ENCODE measurements around the gene PROB1. TPM values are rescaled to one million over a fixed set of nuclear protein-coding genes. Genes with fewer than 3 reads are reported as not detected.

PROB1 gene
- total RNA-seq, 4 donors from 2014 or later = 0.18 to 0.94 (median 0.84) TPM

DNA sequence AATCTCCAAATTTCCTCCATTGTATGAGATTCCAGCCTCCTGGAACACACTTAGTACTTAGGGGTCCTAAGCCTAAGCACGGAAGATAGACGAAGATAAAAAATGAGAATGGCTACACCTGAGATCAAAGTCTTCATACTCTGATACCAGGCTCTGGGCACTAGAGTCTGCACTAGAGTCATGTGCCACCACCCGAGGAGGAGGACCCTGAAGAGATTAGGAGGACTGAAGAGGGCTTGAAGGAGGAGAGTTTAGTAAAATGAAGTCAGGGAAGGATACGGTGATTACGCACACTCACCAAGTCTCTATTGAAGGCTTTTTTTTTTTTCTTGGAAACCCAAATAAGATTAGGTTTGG, 9.6 kb upstream of the PROB1 start:
- H3K9me3 ChIP-seq = no peaks in the 10 kb centered on the region
- TF ChIP-seq POLR2A (IDR thresholded peaks at IDR 0.05) = no peak
- TF ChIP-seq, protein P1, sequence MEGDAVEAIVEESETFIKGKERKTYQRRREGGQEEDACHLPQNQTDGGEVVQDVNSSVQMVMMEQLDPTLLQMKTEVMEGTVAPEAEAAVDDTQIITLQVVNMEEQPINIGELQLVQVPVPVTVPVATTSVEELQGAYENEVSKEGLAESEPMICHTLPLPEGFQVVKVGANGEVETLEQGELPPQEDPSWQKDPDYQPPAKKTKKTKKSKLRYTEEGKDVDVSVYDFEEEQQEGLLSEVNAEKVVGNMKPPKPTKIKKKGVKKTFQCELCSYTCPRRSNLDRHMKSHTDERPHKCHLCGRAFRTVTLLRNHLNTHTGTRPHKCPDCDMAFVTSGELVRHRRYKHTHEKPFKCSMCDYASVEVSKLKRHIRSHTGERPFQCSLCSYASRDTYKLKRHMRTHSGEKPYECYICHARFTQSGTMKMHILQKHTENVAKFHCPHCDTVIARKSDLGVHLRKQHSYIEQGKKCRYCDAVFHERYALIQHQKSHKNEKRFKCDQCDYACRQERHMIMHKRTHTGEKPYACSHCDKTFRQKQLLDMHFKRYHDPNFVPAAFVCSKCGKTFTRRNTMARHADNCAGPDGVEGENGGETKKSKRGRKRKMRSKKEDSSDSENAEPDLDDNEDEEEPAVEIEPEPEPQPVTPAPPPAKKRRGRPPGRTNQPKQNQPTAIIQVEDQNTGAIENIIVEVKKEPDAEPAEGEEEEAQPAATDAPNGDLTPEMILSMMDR (IDR thresholded peaks at IDR 0.05) = no peak
- DNase-seq = no peak
- peak overlapping the region; percentile 52 to 77 (median 56) for H3K4me3 ChIP-seq
- peak overlapping the region; percentile 79 to 95 (median 89) for H3K27ac ChIP-seq
- H3K27me3 ChIP-seq = no peaks in the 10 kb centered on the region
- H3K4me1 ChIP-seq = peaks cover 0 to 9% (median 4%) of the 10 kb centered on the region in 4 donors
- H3K36me3 ChIP-seq = no peaks in the 10 kb centered on the region

DNA sequence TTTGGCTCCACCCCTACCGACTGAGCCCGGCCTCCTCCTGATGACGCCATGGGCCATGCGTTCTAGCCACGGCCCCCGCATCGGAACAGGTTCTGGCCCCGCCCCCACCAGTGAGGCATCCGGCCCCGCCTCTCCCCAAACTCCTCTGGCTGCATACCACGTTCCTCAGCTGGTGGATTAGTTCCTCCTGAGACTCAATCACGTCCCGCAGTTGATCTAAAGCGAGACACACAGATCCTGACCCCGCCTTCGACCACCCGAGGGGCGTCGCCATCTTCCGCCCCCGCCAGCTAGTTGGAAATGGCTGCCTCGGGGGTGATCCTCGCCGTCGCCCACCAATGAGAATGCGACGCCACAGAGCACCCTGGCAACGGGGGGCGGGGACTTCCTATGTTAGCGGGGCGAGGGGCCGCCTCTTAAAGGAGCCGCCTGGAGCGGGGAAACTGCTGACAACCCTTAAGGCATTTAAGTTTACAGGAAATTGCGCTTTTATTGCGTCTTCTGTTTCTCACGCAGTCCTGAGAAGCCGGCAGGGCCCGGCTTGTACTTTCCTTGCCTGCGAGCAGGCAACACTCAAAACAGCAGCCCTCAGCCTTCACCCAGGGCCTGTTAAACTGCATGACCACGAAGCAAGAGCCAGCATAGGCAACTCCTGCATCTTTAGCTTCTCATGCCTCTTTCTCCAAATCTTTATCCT, 9.0 kb upstream of the PROB1 start, which contains the start of gene SPATA24:
Gene SPATA24 (minus strand): TSS at position 303 of the 697 bp plus-strand sequence. CDS start 29 bp downstream, at position 274.
- Histone ChIP-seq H3K4me3 (peak within 1 kb of the TSS; percentile 52 to 77 (median 56)), H3K27ac (peak within 1 kb of the TSS; percentile 79 to 95 (median 89)), H3K9me3 (no peaks in the 10 kb centered on the region), H3K4me1 (peaks cover 0 to 9% (median 4%) of the 10 kb centered on the region in 4 donors), H3K27me3 (no peaks in the 10 kb centered on the region), H3K36me3 (no peaks in the 10 kb centered on the region)
- DNase-seq = peak; percentile 97 to 99 (median 99)
- TF ChIP-seq, protein P1 (IDR thresholded peaks at IDR 0.05) = no peak
- peak in 1 of 2 donors; percentile 23 for TF ChIP-seq POLR2A (IDR thresholded peaks at IDR 0.05)

GRCh38 chr5:139403418-139403786, 8.5 kb upstream of the PROB1 start:
- TF ChIP-seq, protein P1 (IDR thresholded peaks at IDR 0.05) = no peak
- TF ChIP-seq POLR2A (IDR thresholded peaks at IDR 0.05) = peak in 1 of 2 donors; percentile 4
- Histone ChIP-seq H3K27ac (peak overlapping the region; percentile 79 to 95 (median 89)), H3K4me1 (peaks cover 0 to 9% (median 4%) of the 10 kb centered on the region in 4 donors), H3K4me3 (peak overlapping the region; percentile 52 to 77 (median 56)), H3K36me3 (no peaks in the 10 kb centered on the region), H3K27me3 (no peaks in the 10 kb centered on the region), H3K9me3 (no peaks in the 10 kb centered on the region)
- no peak for DNase-seq

DNA sequence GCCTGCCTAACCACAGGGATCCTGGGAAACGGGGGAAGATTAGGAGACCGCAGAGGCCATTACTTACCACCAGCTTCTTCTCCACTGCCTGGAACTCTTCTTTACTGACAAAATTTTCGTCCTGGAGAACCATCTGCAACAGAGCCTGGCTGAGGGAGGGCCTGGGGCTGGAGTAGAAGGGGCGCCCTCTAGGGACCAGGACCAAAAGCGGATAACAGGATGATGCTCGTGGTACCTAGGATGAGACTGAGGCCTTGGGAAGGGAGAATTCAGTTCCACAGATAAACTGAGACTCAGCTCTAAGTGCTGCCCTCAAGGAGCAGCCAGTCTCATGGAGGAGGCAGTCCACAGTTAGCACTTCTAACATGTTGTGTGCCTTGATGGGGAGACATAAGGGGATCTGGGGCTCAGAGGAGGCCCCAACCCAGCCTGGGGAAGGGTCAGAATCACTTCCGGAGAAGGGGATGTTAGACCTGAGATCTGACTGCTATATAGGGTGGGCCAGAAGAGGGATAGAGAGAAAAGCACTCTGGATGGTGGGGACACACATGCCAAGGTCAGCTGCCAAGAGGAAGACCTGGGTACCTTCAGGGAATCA, 7.8 kb upstream of the PROB1 start:
- TF ChIP-seq, protein P1 (IDR thresholded peaks at IDR 0.05) = peak in 5 of 6 experiments; percentile 10 to 43 (median 30)
- TF ChIP-seq POLR2A (IDR thresholded peaks at IDR 0.05) = no peak
- H3K36me3 ChIP-seq = no peaks in the 10 kb centered on the region
- H3K9me3 ChIP-seq = no peaks in the 10 kb centered on the region
- no peaks in the 10 kb centered on the region for H3K27me3 ChIP-seq
- peak overlapping the region in 1 of 4 donors; percentile 95 for H3K27ac ChIP-seq
- DNase-seq = no peak
- H3K4me1 ChIP-seq = peaks cover 0 to 9% (median 4%) of the 10 kb centered on the region in 4 donors
- no peak overlapping the region for H3K4me3 ChIP-seq

DNA sequence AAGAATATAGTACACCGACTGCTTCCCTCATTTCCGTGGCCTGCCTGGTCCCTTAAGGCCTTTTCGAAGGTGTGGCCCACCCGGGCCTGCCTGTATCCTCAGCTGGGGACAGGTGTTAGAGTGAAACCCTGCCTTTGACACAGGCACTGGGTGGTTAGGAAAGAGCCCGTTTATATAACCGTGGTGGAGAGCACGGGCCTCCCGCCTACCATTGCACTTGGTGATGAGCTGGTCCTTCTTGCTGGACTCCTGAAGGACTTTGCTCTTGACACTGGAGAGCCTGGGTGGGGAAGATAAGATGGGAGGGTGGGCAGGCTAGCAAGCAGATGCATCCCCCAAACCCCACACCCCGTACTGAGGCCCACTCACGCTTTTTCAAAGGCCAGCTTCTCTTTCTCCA, 6.6 kb upstream of the PROB1 start:
- Histone ChIP-seq H3K27me3 (no peaks in the 10 kb centered on the region), H3K36me3 (no peaks in the 10 kb centered on the region), H3K9me3 (no peaks in the 10 kb centered on the region), H3K4me1 (peaks cover 0 to 9% (median 4%) of the 10 kb centered on the region in 4 donors), H3K4me3 (no peak overlapping the region), H3K27ac (no peak overlapping the region)
- no peak for DNase-seq
- TF ChIP-seq, protein P1 (IDR thresholded peaks at IDR 0.05) = no peak
- TF ChIP-seq POLR2A (IDR thresholded peaks at IDR 0.05) = no peak

All from Peyer's patch (tissue), 4 donors.